Heart right ventricle (tissue), 16 donors: ENCODE data around the gene LCE5A. TPM values are rescaled to one million over a fixed set of nuclear protein-coding genes. Genes with fewer than 3 reads are reported as not detected.
"Not testable (repeated sequence)": the region's sequence is repeated elsewhere in the genome, so short reads cannot be mapped to it uniquely, and the experiment has no call there.

Source experiments
- ATAC-seq, 8 donors: fragments of 200-7000 bp; cut with Tn5 transposase; one replicate each; pipeline ENCODE4 v1.9.1; 2020; ENCODE audit warnings: mild to moderate bottlenecking in 8 of 8, moderate library complexity in 8 of 8, moderate number of reproducible peaks in 1 of 8
- DNase-seq, 2 donors: peaks; one replicate each; pipeline ENCODE4 v3.0.0-alpha.2; 2020
- H3K27ac ChIP-seq, 10 donors: fragments of 200-600 bp; sonication (generic) in 2 of 10; one replicate each; pipeline versions ENCODE4 v1.5.0 to v1.8.0; 2020 to 2022; ENCODE audit warnings: mild to moderate bottlenecking in 3 of 10
- H3K27me3 ChIP-seq, 7 donors: fragments of 200-600 bp; one replicate each; pipeline ENCODE4 v1.8.0; 2021 to 2022; ENCODE audit warnings: mild to moderate bottlenecking in 2 of 7
- H3K36me3 ChIP-seq, 9 donors: fragments of 200-600 bp; sonication (generic) in 1 of 9; one replicate each; pipeline versions ENCODE4 v1.5.0 to v1.8.0; 2020 to 2022; ENCODE audit warnings: mild to moderate bottlenecking in 2 of 9
- H3K4me1 ChIP-seq, 9 donors: fragments of 200-600 bp; sonication (generic) in 1 of 9; one replicate each; pipeline versions ENCODE4 v1.5.0 to v1.8.0; 2020 to 2022; ENCODE audit warnings: mild to moderate bottlenecking in 4 of 9
- H3K4me3 ChIP-seq, 10 donors: fragments of 200-600 bp; sonication (generic) in 2 of 10; one replicate each; pipeline versions ENCODE4 v1.5.0 to v1.8.0; 2020 to 2022; ENCODE audit warnings: mild to moderate bottlenecking in 7 of 10, moderate library complexity in 2 of 10
- H3K9me3 ChIP-seq, 11 donors: fragments of 200-600 bp in 10 of 11; sonication (generic) in 2 of 11; one replicate each; pipeline versions ENCODE4 v1.5.0 to v1.8.0; 2013 to 2022; ENCODE audit warnings: mild to moderate bottlenecking in 2 of 11, control low read depth in 1 of 11, moderate library complexity in 1 of 11
- CTCF ChIP-seq, 9 donors: fragments of 200-600 bp; sonication (generic) in 2 of 9; IDR thresholded peaks; one replicate each; pipeline versions ENCODE4 v1.5.0 to v1.8.0; 2021 to 2022; ENCODE audit warnings: antibody characterized with exemption in 9 of 9, mild to moderate bottlenecking in 5 of 9, moderate library complexity in 1 of 9
- WGBS, 2 donors: extraction: QIAGEN DNeasy Blood & Tissue Kit; methylation state at CpG; one replicate each; pipeline ENCODE4 v1.1.7; 2013; ENCODE audit warnings: inconsistent platforms in 1 of 2; 5-methylcytosine and 5-hydroxymethylcytosine counted together
- intact Hi-C, 10 donors: fragments of 100-400 bp; cut with DNase I; formaldehyde crosslinking; loops; one replicate each; pipeline versions ENCODE4 v1.11.1 to v1.14.2; 2022
- polyA plus RNA-seq, 2 donors: library from polyadenylated mRNA; stranded (reverse); fragments of 200-250 nt; gene quantifications; one replicate each; pipeline ENCODE4 v1.2.3, GENCODE V29; 2013
- total RNA-seq, 10 donors: library from RNA; stranded (reverse); fragmentation: NEBNext Ultra II Directional in 3 of 10; extraction: Animal tissue kit (Norgen Biotek cat#: 25700) in 3 of 10; gene quantifications; one replicate each; pipeline versions ENCODE4 v1.2.1 to v1.2.4, GENCODE V29; 2021 to 2023
- donor health status: Arrhythmogenic right ventricular cardiomyopathy.
- donor health status: ischemic (EF 13 %, LVEDD 7.1; RV severe dilation, severe dysfunction).
- donor health status: healthy with polysubstance abuse.
- donor health status: DM: no; HTN: yes; CAD: no.
- donor health status: DM: no; HTN: no; CAD: no.
- donor health status: ischemic (EF 25% LVEDD 6.9; RV normal size, moderate dysfunction).
- donor health status: ischemic (EF 25% LVEDD 5.7; RV mildly dilated, moderate dysfunction).
- donor health status: healthy.
- donor health status: DM: yes; HTN: yes; CAD: no.
- donor health status: Ischemic cardiomyopathy.
- donor health status: ischemic (EF 35%, LVEDD 5.7; RV mildly dilated, moderate dysfunction).
- donor health status: nonischemic (EF 11% LVEDD 7.7; RV severe dilation, severe dysfunction).
- donor health status: DM: yes; HTN: yes; CAD: no.
- donor health status: PGD.
- donor health status: ischemic (EF 29% LVEDD 5.4; RV normal size, mild dysfunction).
- donor health status: nonischemic (EF 23%, LVEDD 6.1; RV moderate dilation, normal function).

Gene LCE5A
- total and polyA plus RNA-seq, 12 donors = 0.07 TPM; not detected in 11

DNA sequence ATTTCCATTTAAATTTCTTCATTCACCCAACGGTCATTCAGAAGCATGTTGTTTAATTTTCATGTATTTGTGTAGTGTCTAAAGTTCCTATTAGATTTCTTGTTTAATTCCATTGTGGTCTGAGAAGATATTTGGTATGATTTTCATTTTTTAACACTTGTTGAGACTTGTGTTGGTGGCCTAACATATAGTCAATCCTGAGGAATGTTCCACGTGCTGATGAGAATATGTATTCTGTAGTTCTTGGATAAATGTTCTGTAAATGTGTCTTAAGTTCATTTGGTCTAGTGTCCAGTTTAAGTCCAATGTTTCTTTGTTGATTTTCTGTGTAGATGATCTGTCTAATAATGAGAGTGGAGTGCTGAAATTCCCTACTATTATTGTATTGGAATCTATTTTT lies 22.7 kb upstream of the LCE5A start:
- no peaks in the 10 kb centered on the region for H3K36me3 ChIP-seq
- no peak overlapping the region for H3K27ac ChIP-seq
- intact Hi-C loops = no loop called here
- no peak overlapping the region for H3K4me3 ChIP-seq
- no peak for ATAC-seq
- no peak for DNase-seq
- no peaks in the 10 kb centered on the region for H3K4me1 ChIP-seq
- TF ChIP-seq CTCF (IDR thresholded peaks at IDR 0.05) = no peak
- H3K27me3 ChIP-seq = peaks cover 0 to 3% (median 0%) of the 10 kb centered on the region in 7 donors
- 63 to 66% methylated on average over 2 of the region's 2 CpGs for WGBS, 2 donors
- peaks cover 0 to 13% (median 0%) of the 10 kb centered on the region in 11 donors for H3K9me3 ChIP-seq

DNA sequence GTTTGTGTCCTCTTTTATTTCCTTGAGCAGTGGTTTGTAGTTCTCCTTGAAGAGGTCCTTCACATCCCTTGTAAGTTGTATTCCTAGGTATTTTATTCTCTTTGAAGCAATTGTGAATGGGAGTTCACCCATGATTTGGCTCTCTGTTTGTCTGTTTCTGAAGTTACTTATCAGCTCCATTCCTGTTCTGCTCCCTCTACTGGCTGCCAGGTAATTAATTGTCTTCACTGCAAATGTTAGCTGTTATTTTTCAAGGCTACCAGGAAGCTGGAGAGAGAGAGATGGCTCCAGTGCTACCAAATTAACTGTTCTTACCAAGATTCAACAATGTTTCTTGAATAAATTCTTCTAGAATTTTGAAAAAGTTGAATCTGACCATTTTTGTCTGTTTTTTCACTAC lies 19.1 kb upstream of the LCE5A start:
- Histone ChIP-seq H3K9me3 (peaks cover 0 to 13% (median 0%) of the 10 kb centered on the region in 11 donors), H3K27me3 (peaks cover 0 to 13% (median 7%) of the 10 kb centered on the region in 7 donors)
- DNase-seq, H3K4me3 ChIP-seq, H3K27ac ChIP-seq, intact Hi-C loops, H3K4me1 ChIP-seq, H3K36me3 ChIP-seq, ATAC-seq: not testable (repeated sequence)

- intact Hi-C loops = no loop called here
- Histone ChIP-seq H3K9me3 (no peaks in the 10 kb centered on the region), H3K4me3 (no peak overlapping the region), H3K36me3 (no peaks in the 10 kb centered on the region), H3K4me1 (no peaks in the 10 kb centered on the region), H3K27ac (no peak overlapping the region), H3K27me3 (peaks cover 0 to 13% (median 10%) of the 10 kb centered on the region in 7 donors)
- WGBS, 2 donors = 28 to 30% methylated on average over 4 of the region's 4 CpGs
- ATAC-seq = no peak
- no peak for DNase-seq
- TF ChIP-seq CTCF (IDR thresholded peaks at IDR 0.05) = peak in 5 of 9 donors; percentile 8 to 48 (median 16)
Observed at GRCh38 chr1:152495066-152495675, 15.4 kb upstream of the LCE5A start.

DNA sequence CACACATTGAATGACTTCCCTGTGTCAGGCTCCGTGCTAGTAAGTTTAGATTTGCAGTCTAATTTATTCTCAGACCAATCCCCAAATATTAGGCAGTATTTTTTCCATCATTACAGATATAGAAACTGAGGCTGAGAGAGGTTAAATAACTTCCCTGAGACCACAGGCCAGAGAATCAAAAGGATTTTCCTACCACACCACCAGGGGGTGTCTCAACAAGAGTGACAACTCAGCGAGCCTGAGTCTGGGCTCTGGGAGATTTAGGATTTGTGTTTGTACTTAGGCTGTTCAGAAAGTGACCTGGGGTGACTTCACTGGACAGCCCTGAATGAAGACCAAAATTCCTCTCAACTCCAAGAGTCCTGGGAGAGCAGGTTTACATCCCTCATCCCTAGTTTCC lies 13.3 kb upstream of the LCE5A start:
- TF ChIP-seq CTCF (IDR thresholded peaks at IDR 0.05) = peak in 6 of 9 donors; percentile 7 to 36 (median 14)
- no peaks in the 10 kb centered on the region for H3K4me1 ChIP-seq
- H3K27ac ChIP-seq = no peak overlapping the region
- DNase-seq = no peak
- intact Hi-C loops = no loop called here
- no peaks in the 10 kb centered on the region for H3K9me3 ChIP-seq
- H3K27me3 ChIP-seq = peaks cover 0 to 13% (median 10%) of the 10 kb centered on the region in 7 donors
- no peak overlapping the region for H3K4me3 ChIP-seq
- H3K36me3 ChIP-seq = no peaks in the 10 kb centered on the region
- ATAC-seq = no peak
- WGBS, 2 donors = 10 to 14% methylated on average over 2 of the region's 2 CpGs

- 43 to 62% methylated on average over 2 of the region's 2 CpGs for WGBS, 2 donors
- intact Hi-C loops = no loop called here
- DNase-seq (no peak), ATAC-seq (no peak)
- Histone ChIP-seq H3K27ac (no peak overlapping the region), H3K4me1 (no peaks in the 10 kb centered on the region), H3K36me3 (no peaks in the 10 kb centered on the region), H3K9me3 (no peaks in the 10 kb centered on the region), H3K27me3 (peaks cover 0 to 23% (median 8%) of the 10 kb centered on the region in 7 donors), H3K4me3 (no peak overlapping the region)
- TF ChIP-seq CTCF (IDR thresholded peaks at IDR 0.05) = no peak
Observed at GRCh38 chr1:152501704-152502103, 8.9 kb upstream of the LCE5A start.
